ENCODE results near the gene FLNC.

DNA sequence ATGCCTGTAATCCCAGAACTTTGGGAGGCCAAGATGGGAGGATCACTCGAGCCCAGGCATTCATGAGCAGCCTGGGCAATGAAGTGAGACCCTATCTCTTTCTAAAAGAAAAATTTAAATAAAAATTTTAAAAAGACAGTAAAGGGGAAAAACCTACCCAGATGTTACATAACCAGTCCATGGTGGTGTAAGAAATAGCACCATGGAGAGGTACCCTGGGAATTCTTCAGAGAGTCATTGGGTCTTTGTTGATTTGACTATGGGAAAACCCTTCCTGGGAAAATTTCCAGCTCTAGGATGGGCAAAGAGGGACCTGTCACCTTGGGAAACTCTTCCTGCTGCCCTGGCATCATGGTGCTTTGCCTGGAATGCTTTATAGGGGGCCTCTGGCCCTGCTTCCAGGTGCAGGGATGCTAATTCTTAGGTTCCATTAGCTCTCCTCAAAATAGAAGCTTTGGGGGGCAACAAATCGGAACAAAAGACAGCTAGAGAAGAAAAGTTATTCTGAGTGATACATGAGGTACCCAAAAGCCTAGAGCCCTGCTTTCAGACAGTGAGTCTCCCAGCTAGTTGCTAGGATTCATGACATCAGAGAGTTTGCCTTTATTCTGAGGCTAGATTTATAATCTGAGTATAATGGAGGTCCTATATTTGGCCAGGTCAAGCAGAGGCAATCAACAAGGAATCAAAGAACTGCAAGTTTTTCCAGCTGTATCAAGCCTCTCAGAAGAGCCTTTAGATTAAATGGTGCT lies 28.4 kb upstream of the FLNC start:
- TF ChIP-seq, protein P1, sequence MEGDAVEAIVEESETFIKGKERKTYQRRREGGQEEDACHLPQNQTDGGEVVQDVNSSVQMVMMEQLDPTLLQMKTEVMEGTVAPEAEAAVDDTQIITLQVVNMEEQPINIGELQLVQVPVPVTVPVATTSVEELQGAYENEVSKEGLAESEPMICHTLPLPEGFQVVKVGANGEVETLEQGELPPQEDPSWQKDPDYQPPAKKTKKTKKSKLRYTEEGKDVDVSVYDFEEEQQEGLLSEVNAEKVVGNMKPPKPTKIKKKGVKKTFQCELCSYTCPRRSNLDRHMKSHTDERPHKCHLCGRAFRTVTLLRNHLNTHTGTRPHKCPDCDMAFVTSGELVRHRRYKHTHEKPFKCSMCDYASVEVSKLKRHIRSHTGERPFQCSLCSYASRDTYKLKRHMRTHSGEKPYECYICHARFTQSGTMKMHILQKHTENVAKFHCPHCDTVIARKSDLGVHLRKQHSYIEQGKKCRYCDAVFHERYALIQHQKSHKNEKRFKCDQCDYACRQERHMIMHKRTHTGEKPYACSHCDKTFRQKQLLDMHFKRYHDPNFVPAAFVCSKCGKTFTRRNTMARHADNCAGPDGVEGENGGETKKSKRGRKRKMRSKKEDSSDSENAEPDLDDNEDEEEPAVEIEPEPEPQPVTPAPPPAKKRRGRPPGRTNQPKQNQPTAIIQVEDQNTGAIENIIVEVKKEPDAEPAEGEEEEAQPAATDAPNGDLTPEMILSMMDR (IDR thresholded peaks at IDR 0.05) = no peak
- TF ChIP-seq EP300 (IDR thresholded peaks at IDR 0.05; ENCODE audit: low read depth) (no peak), POLR2AphosphoS5 (IDR thresholded peaks at IDR 0.05) (no peak)
